ENCODE results near the gene ZC3H12D. TPM values are rescaled to one million over a fixed set of nuclear protein-coding genes. Genes with fewer than 3 reads are reported as not detected.

Gene ZC3H12D
- total RNA-seq, 3 donors from 2014 or later (not counting 1 experiment from before 2014, with no cell fraction given) = 0.49 to 7.7 (median 4.1) TPM

DNA sequence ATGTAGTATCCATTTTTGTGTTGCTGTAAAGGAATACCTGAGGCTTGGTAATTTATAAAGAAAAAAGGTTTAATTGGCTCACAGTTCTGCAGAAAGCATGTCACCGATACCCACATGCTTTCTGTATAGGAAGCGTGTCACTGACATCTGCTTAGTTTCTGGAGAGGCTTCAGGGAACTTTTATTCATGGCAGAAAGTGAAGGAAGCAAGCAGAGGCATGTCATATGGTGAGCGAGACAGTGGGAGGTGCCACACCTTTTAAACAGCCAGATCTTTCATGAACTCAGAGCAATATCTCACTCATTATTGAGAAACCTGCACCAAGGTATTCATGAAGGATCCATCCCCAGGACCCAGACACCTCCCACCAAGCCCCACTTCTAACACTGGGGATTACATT is 81.3 kb downstream of the ZC3H12D start:
- no peaks in the 10 kb centered on the region for H3K4me1 ChIP-seq (ENCODE audit: control insufficient read depth, insufficient read depth, low read length)
- TF ChIP-seq, protein P1, sequence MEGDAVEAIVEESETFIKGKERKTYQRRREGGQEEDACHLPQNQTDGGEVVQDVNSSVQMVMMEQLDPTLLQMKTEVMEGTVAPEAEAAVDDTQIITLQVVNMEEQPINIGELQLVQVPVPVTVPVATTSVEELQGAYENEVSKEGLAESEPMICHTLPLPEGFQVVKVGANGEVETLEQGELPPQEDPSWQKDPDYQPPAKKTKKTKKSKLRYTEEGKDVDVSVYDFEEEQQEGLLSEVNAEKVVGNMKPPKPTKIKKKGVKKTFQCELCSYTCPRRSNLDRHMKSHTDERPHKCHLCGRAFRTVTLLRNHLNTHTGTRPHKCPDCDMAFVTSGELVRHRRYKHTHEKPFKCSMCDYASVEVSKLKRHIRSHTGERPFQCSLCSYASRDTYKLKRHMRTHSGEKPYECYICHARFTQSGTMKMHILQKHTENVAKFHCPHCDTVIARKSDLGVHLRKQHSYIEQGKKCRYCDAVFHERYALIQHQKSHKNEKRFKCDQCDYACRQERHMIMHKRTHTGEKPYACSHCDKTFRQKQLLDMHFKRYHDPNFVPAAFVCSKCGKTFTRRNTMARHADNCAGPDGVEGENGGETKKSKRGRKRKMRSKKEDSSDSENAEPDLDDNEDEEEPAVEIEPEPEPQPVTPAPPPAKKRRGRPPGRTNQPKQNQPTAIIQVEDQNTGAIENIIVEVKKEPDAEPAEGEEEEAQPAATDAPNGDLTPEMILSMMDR (IDR thresholded peaks at IDR 0.05) = no peak
- peaks cover 47% of the 10 kb centered on the region for H3K36me3 ChIP-seq (ENCODE audit: control insufficient read depth, insufficient read depth, low read length)
- ATAC-seq (no peak), DNase-seq (no peak)
- 100% methylated on average over 3 of the region's 3 CpGs for WGBS (ENCODE audit: insufficient coverage)
- Mint-ChIP-seq H3K9me3 (no peaks in the 10 kb centered on the region), H3K27me3 (ENCODE audit: low read depth in 2 of 2) (no peaks in the 10 kb centered on the region), H3K27ac (no peak overlapping the region), H3K36me3 (peaks cover 23% of the 10 kb centered on the region), H3K4me1 (peaks cover 8 to 12% of the 10 kb centered on the region in 2 donors), H3K4me3 (no peak overlapping the region)
- no peaks in the 10 kb centered on the region for H3K9me3 ChIP-seq (ENCODE audit: control insufficient read depth, insufficient read depth, low read length)
- H3K4me3 ChIP-seq (ENCODE audit: low read length) = no peak overlapping the region
- intact Hi-C loops (cut with micrococcal nuclease) = no loop called here
- no peak overlapping the region for H3K27ac ChIP-seq (ENCODE audit: low read length)
- H3K27me3 ChIP-seq (ENCODE audit: control insufficient read depth, insufficient read depth, low read length) = no peaks in the 10 kb centered on the region

DNA sequence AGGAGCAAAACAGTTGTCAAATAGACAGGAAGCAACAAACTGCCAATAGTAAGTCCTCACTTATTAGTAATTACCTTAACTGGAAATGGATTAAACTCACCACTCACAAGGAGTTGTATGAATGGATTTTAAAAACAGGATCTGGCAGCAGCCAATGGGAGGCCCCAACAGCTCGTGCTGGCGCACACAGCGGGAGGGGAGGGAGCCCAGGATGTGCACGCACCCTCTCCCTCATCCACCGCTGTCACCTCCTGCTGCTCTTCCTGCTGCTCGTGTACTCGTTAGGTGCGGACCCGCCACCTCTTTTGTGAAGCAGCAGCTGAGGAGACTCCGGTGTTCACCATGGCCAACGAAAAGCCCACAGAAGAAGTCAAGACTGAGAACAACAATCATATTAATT is 84.8 kb downstream of the ZC3H12D start, which contains the start of gene SUMO4:
TSS of gene SUMO4 (plus strand) at position 213 of the 400 bp plus-strand sequence. CDS start at position 343, 130 bp downstream.
- no peaks in the 10 kb centered on the region for H3K27me3 ChIP-seq (ENCODE audit: control insufficient read depth, insufficient read depth, low read length)
- no peak within 1 kb of the TSS for H3K27ac Mint-ChIP-seq
- no peak within 1 kb of the TSS for H3K27ac ChIP-seq (ENCODE audit: low read length)
- H3K27me3 Mint-ChIP-seq (ENCODE audit: low read depth in 2 of 2) = no peaks in the 10 kb centered on the region
- H3K9me3 Mint-ChIP-seq = no peaks in the 10 kb centered on the region
- no peak for DNase-seq
- ATAC-seq = no peak
- intact Hi-C loops (cut with micrococcal nuclease) = no loop called here
- peaks cover 23% of the 10 kb centered on the region for H3K36me3 Mint-ChIP-seq
- H3K4me3 ChIP-seq (ENCODE audit: low read length) = no peak within 1 kb of the TSS
- no peaks in the 10 kb centered on the region for H3K9me3 ChIP-seq (ENCODE audit: control insufficient read depth, insufficient read depth, low read length)
- peaks cover 54% of the 10 kb centered on the region for H3K36me3 ChIP-seq (ENCODE audit: control insufficient read depth, insufficient read depth, low read length)
- H3K4me1 Mint-ChIP-seq = peaks cover 8 to 13% of the 10 kb centered on the region in 2 donors
- TF ChIP-seq, protein P1 (IDR thresholded peaks at IDR 0.05) = no peak
- H3K4me1 ChIP-seq (ENCODE audit: control insufficient read depth, insufficient read depth, low read length) = no peaks in the 10 kb centered on the region
- H3K4me3 Mint-ChIP-seq = no peak within 1 kb of the TSS
- 98% methylated on average over 11 of the region's 11 CpGs for WGBS (ENCODE audit: insufficient coverage)

DNA sequence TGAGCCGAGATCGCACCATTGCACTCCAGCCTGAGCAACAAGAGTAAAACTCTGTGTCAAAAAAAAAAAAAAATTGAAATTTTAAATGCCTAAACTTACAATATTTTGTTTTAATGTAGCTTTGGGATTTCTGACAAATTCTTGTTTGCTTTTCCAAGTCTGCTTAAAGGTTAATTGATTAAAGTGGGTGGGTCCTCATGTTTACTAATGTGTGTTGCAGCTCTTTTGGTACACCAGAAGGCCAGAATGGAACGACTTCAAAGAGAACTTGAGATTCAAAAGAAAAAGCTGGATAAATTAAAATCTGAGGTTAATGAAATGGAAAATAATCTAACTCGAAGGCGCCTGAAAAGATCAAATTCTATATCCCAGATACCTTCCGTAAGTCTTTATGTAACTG is 87.4 kb downstream of the ZC3H12D start:
- TF ChIP-seq, protein P1 (IDR thresholded peaks at IDR 0.05) = no peak
- Mint-ChIP-seq H3K27ac (no peak overlapping the region), H3K36me3 (peaks cover 17% of the 10 kb centered on the region), H3K27me3 (ENCODE audit: low read depth in 2 of 2) (no peaks in the 10 kb centered on the region), H3K4me3 (no peak overlapping the region), H3K9me3 (no peaks in the 10 kb centered on the region), H3K4me1 (peaks cover 28 to 31% of the 10 kb centered on the region in 2 donors)
- H3K9me3 ChIP-seq (ENCODE audit: control insufficient read depth, insufficient read depth, low read length) = no peaks in the 10 kb centered on the region
- no peaks in the 10 kb centered on the region for H3K27me3 ChIP-seq (ENCODE audit: control insufficient read depth, insufficient read depth, low read length)
- 100% methylated on average over 3 of the region's 6 CpGs for WGBS (ENCODE audit: insufficient coverage)
- intact Hi-C loops (cut with micrococcal nuclease) = no loop called here
- no peak overlapping the region for H3K27ac ChIP-seq (ENCODE audit: low read length)
- no peaks in the 10 kb centered on the region for H3K4me1 ChIP-seq (ENCODE audit: control insufficient read depth, insufficient read depth, low read length)
- H3K36me3 ChIP-seq (ENCODE audit: control insufficient read depth, insufficient read depth, low read length) = peaks cover 46% of the 10 kb centered on the region
- ATAC-seq (no peak), DNase-seq (no peak)
- no peak overlapping the region for H3K4me3 ChIP-seq (ENCODE audit: low read length)

Other genes starting within 250 kb of the ZC3H12D start
- 10 to 100 TPM; 65.7 to 74.9 (median 68.9) TPM for gene TAB2, start 167.3 kb downstream of the ZC3H12D start, total RNA-seq
- gene SUMO4, start 84.8 kb downstream of the ZC3H12D start, total RNA-seq = 1 to 10 TPM; 3.4 to 5.3 (median 4.8) TPM
- gene PPIL4, start 61.0 kb upstream of the ZC3H12D start, total RNA-seq = 10 to 100 TPM; 24.4 to 32.8 (median 25.0) TPM
- 10 to 100 TPM; 19.0 to 25.9 (median 21.6) TPM for gene GINM1, start 81.4 kb upstream of the ZC3H12D start, total RNA-seq
- gene KATNA1, start 163.7 kb upstream of the ZC3H12D start, total RNA-seq = 10 to 100 TPM; 16.4 to 22.7 (median 21.0) TPM
- 10 to 100 TPM; 37.9 to 52.5 (median 49.4) TPM for gene LATS1, start 233.1 kb upstream of the ZC3H12D start, total RNA-seq